GM23338 (cell line): ENCODE measurements around the gene ASIC3. TPM values are rescaled to one million over a fixed set of nuclear protein-coding genes. Genes with fewer than 3 reads are reported as not detected.

Experiments used
- ATAC-seq: fragments of 200-7000 bp; cut with Tn5 transposase; 3 replicates; pipeline ENCODE4 v1.9.1; 2020
- DNase-seq: peaks from one replicate; pipeline ENCODE4 v3.0.0-alpha.2; 2015; ENCODE audit warnings: low spot score
- H2AFZ ChIP-seq: fragments of 200-600 bp; sonication (generic); 2 replicates; pipeline ENCODE4 v1.8.0; 2016; ENCODE audit warnings: antibody characterized with exemption, mild to moderate bottlenecking, moderate library complexity
- H3F3A ChIP-seq: fragments of 200-600 bp; sonication (generic); replicated peaks from 2 replicates; pipeline ENCODE4 v1.8.0; 2017; ENCODE audit warnings: antibody characterized with exemption, mixed run types, low read depth
- H3K27ac ChIP-seq: fragments of 200-600 bp; sonication (generic); 2 replicates; pipeline ENCODE4 v1.6.1; 2016; ENCODE audit warnings: low read depth
- H3K27me3 ChIP-seq: fragments of 200-600 bp; sonication (generic); 2 replicates; pipeline ENCODE4 v1.8.0; 2016; ENCODE audit warnings: mild to moderate bottlenecking, mixed run types, moderate library complexity; ENCODE audit not compliant: insufficient read depth
- H3K36me3 ChIP-seq: fragments of 200-600 bp; sonication (generic); 2 replicates; pipeline ENCODE4 v1.8.0; 2016; ENCODE audit warnings: mild to moderate bottlenecking; ENCODE audit not compliant: insufficient read depth
- H3K4me1 ChIP-seq: fragments of 200-600 bp; sonication (generic); 2 replicates; pipeline ENCODE4 v1.8.0; 2016; ENCODE audit warnings: mild to moderate bottlenecking, moderate library complexity; ENCODE audit not compliant: insufficient read depth
- H3K4me2 ChIP-seq: fragments of 200-600 bp; sonication (generic); 2 replicates; pipeline ENCODE4 v1.7.1; 2017; ENCODE audit warnings: mixed run types
- H3K4me3 ChIP-seq: fragments of 200-600 bp; sonication (generic); 2 replicates; pipeline ENCODE4 v1.6.1; 2016; ENCODE audit warnings: mixed run types
- H3K79me2 ChIP-seq: fragments of 200-600 bp; sonication (generic); replicated peaks from 2 replicates; pipeline ENCODE4 v1.8.0; 2017; ENCODE audit warnings: mild to moderate bottlenecking; ENCODE audit not compliant: insufficient read depth
- H3K9me2 ChIP-seq: fragments of 200-600 bp; sonication (generic); 2 replicates; pipeline ENCODE4 v1.8.0; 2017; ENCODE audit not compliant: insufficient read depth
- H4K20me1 ChIP-seq: fragments of 200-600 bp; sonication (generic); replicated peaks from 2 replicates; pipeline ENCODE4 v1.8.0; 2017; ENCODE audit warnings: mild to moderate bottlenecking; ENCODE audit not compliant: insufficient read depth
- H3K27ac Mint-ChIP-seq: 2 replicates; pipeline ENCODE4 v1.8.0; 2020; ENCODE audit warnings: inconsistent platforms, mild to moderate bottlenecking, moderate library complexity, mixed read lengths
- H3K27me3 Mint-ChIP-seq: 3 replicates; pipeline ENCODE4 v1.8.0; 2022; ENCODE audit warnings: low read depth, mild to moderate bottlenecking, moderate library complexity, mixed read lengths, inconsistent platforms; ENCODE audit not compliant: insufficient read depth, poor library complexity
- H3K36me3 Mint-ChIP-seq: 3 replicates; pipeline ENCODE4 v1.8.0; 2021; ENCODE audit warnings: low read depth, mild to moderate bottlenecking, inconsistent platforms, moderate library complexity, mixed read lengths
- H3K4me1 Mint-ChIP-seq: 3 replicates; pipeline ENCODE4 v1.8.0; 2020; ENCODE audit warnings: mild to moderate bottlenecking, inconsistent platforms, mixed read lengths
- H3K4me3 Mint-ChIP-seq: 3 replicates; pipeline ENCODE4 v1.8.0; 2021; ENCODE audit warnings: moderate library complexity, mild to moderate bottlenecking, inconsistent platforms, mixed read lengths
- H3K9me3 Mint-ChIP-seq: 3 replicates; pipeline ENCODE4 v1.8.0; 2020; ENCODE audit warnings: moderate library complexity, mild to moderate bottlenecking, inconsistent platforms, mixed read lengths
- CREB1 ChIP-seq: fragments of 250-450 bp; sonication (Bioruptor Pico); IDR thresholded peaks from 2 replicates; pipeline ENCODE4 v1.5.0; 2020; ENCODE audit warnings: low read depth, mild to moderate bottlenecking, moderate library complexity
- CTCF ChIP-seq, 2 experiments: fragments of 200-600 bp in 1 of 2; sonication (generic) in 1 of 2; conservative IDR thresholded peaks; 2 replicates each; pipeline versions ENCODE4 v1.5.1 to v1.6.1; 2016 to 2017; ENCODE audit warnings: antibody characterized with exemption in 2 of 2, low read depth in 2 of 2, mild to moderate bottlenecking in 2 of 2, moderate library complexity in 1 of 2
- ETS1 ChIP-seq: IDR thresholded peaks from 2 replicates; pipeline ENCODE4 v1.6.1; 2016; ENCODE audit warnings: antibody characterized with exemption
- EZH2 ChIP-seq: fragments of 200-600 bp; sonication (generic); IDR thresholded peaks from one replicate; pipeline ENCODE4 v1.8.0; 2017; ENCODE audit warnings: antibody characterized with exemption, mild to moderate bottlenecking, low read depth; ENCODE audit not compliant: unreplicated experiment
- EZH2phosphoT487 ChIP-seq: fragments of 200-600 bp; sonication (generic); IDR thresholded peaks from one replicate; pipeline ENCODE4 v1.8.1; 2018; ENCODE audit warnings: antibody characterized with exemption; ENCODE audit not compliant: unreplicated experiment
- JUNB ChIP-seq: IDR thresholded peaks from one replicate; pipeline ENCODE4 v1.6.1; 2016; ENCODE audit warnings: antibody characterized with exemption; ENCODE audit not compliant: unreplicated experiment
- NANOG ChIP-seq: IDR thresholded peaks from 2 replicates; pipeline ENCODE4 v1.6.1; 2016; ENCODE audit warnings: antibody characterized with exemption, borderline replicate concordance
- POLR2AphosphoS5 ChIP-seq: IDR thresholded peaks from 2 replicates; pipeline ENCODE4 v1.6.1; 2016; ENCODE audit warnings: antibody characterized with exemption, low read depth
- REST ChIP-seq: IDR thresholded peaks from one replicate; pipeline ENCODE4 v1.6.1; 2018; ENCODE audit warnings: antibody characterized with exemption; ENCODE audit not compliant: unreplicated experiment
- STAT1 ChIP-seq: IDR thresholded peaks from one replicate; pipeline ENCODE4 v1.6.1; 2016; ENCODE audit warnings: antibody characterized with exemption; ENCODE audit not compliant: unreplicated experiment
- ZNF114 ChIP-seq: fragments of 250-450 bp; sonication (Bioruptor Pico); IDR thresholded peaks from 2 replicates; pipeline ENCODE4 v1.5.0; 2020; ENCODE audit warnings: mild to moderate bottlenecking, moderate library complexity
- ZNF331 ChIP-seq: fragments of 250-450 bp; sonication (Bioruptor Pico); IDR thresholded peaks from 2 replicates; pipeline ENCODE4 v1.5.0; 2020; ENCODE audit warnings: low read depth, mild to moderate bottlenecking, moderate library complexity
- ZNF462 ChIP-seq: fragments of 250-450 bp; sonication (Bioruptor Pico); IDR thresholded peaks from 2 replicates; pipeline ENCODE4 v1.5.0; 2020; ENCODE audit warnings: mild to moderate bottlenecking, moderate library complexity
- polyA plus RNA-seq: library from polyadenylated mRNA; unstranded; fragments of >200 nt; fragmentation: Nextera tagmentation; extraction: Ambion mirVana; gene quantifications from 2 replicates; pipeline ENCODE4 v1.2.1, GENCODE V29; 2016
- total RNA-seq: library from RNA; depleted of rRNA; stranded (reverse); fragments of >200 nt; shearing (Covaris generic); gene quantifications from 2 replicates; pipeline ENCODE4 v1.2.3, GENCODE V29; 2014

Gene ASIC3
- total and polyA plus RNA-seq, 2 experiments from 2014 or later = 0.87 to 0.90 TPM

GRCh38 chr7:151028948-151029501 is 19.3 kb upstream of the ASIC3 start:
- Mint-ChIP-seq H3K4me1 (peaks cover 24% of the 10 kb centered on the region), H3K27ac (peak overlapping the region; percentile 98)
- H3K27ac ChIP-seq = peak overlapping the region; percentile 2; the same call in 1 of the 2 replicates

More at GRCh38 chr7:151028948-151029501, 19.3 kb upstream of the ASIC3 start:
- Mint-ChIP-seq H3K36me3 (no peaks in the 10 kb centered on the region; the same call in 2 of the 3 replicates), H3K9me3 (no peaks in the 10 kb centered on the region), H3K4me3 (peak overlapping the region; percentile 95), H3K27me3 (peaks cover 4% of the 10 kb centered on the region)
- DNase-seq = no peak
- Histone ChIP-seq H3K4me3 (peak overlapping the region; percentile 63), H3K9me2 (no peaks in the 10 kb centered on the region), H3K36me3 (no peaks in the 10 kb centered on the region), H3F3A (no peaks in the 10 kb centered on the region), H4K20me1 (no peaks in the 10 kb centered on the region; the same call in 1 of the 2 replicates), H3K4me1 (peaks cover 15% of the 10 kb centered on the region), H3K4me2 (peak overlapping the region; percentile 73), H3K79me2 (peaks cover 9% of the 10 kb centered on the region; the same call in 1 of the 2 replicates), H2AFZ (no peak overlapping the region), H3K27me3 (peaks cover 16% of the 10 kb centered on the region; the same call in 1 of the 2 replicates)
- TF ChIP-seq EZH2 = no peak
- no peak for TF ChIP-seq ETS1
- TF ChIP-seq ZNF462 (CRISPR knock-in tag) = no peak
- TF ChIP-seq CTCF (conservative IDR thresholded peaks at IDR 0.05; ENCODE audit: low read depth in 2 of 2) = no peak
- no peak for TF ChIP-seq STAT1
- no peak for TF ChIP-seq POLR2AphosphoS5
- no peak for TF ChIP-seq ZNF114
- no peak for TF ChIP-seq EZH2phosphoT487
- no peak for TF ChIP-seq REST
- no peak for TF ChIP-seq CREB1
- TF ChIP-seq NANOG = no peak
- TF ChIP-seq ZNF331 (CRISPR knock-in tag) = no peak
- TF ChIP-seq JUNB = no peak
- ATAC-seq = no peak
